NCI-H1048 (cell line): ENCODE data around the gene LCMT1.

ENCODE experiments used
- DNase-seq: peaks from one replicate; lab custom pipeline; 2025; lab: John Stamatoyannopoulos, UW

The LCMT1 gene

DNA sequence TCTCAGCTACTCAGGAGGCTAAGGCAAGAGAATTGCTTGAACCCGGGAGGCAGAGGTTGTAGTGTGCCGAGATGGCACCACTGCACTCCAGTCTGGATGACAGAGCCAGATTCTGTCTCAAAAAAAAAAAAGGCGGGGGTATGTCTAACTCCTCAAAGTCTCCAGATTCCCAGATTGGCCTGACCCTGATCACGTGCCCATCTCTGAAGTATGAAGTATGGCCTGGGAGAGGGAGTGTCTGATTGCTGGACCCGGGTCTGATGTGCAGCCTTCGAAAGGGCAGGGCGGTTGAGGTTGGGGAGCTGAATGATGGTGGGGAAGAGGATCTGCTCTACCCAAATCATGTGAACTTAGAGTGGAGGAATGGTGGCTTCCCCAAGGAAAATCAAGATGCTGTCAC, 87.9 kb downstream of the LCMT1 start:
- DNase-seq = no peak

DNA sequence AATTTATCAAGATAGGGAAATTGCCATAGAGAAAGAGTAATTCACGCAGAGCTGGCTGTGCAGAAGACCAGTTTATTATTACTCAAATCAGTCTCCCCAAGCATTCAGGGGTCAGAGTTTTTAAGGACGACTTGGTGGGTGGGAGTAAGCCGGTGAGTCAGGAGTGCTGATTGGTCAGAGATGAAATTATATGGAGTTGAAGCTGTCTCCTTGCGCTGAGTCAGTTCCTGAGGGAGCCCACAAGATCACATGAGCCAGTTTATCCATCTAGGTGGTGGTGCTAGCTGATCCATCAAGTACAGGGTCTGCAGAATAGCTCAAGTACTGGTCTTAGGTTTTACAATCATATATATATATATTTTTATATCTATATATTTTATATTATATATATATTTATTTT, 99.2 kb downstream of the LCMT1 start:
- DNase-seq = no peak

DNA sequence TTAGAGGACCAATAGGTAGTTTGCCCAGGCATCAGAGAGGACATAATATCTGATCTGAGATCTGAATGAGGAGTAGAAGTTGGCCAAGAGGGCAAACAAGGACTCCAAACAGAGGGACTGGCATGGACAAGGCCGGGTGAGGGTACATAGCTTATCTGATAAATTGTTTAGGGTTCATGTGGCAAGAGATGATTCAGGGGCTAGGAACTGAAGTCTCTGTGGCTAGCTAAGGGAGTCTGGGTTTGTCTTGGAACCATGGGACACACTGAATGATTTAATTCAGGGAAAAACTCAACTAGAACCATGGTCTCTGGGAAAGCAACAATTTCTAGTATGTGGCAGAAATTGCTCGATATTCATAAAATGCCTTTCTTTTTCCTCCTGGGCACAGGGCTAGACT, 101.1 kb downstream of the LCMT1 start:
- no peak for DNase-seq

DNA sequence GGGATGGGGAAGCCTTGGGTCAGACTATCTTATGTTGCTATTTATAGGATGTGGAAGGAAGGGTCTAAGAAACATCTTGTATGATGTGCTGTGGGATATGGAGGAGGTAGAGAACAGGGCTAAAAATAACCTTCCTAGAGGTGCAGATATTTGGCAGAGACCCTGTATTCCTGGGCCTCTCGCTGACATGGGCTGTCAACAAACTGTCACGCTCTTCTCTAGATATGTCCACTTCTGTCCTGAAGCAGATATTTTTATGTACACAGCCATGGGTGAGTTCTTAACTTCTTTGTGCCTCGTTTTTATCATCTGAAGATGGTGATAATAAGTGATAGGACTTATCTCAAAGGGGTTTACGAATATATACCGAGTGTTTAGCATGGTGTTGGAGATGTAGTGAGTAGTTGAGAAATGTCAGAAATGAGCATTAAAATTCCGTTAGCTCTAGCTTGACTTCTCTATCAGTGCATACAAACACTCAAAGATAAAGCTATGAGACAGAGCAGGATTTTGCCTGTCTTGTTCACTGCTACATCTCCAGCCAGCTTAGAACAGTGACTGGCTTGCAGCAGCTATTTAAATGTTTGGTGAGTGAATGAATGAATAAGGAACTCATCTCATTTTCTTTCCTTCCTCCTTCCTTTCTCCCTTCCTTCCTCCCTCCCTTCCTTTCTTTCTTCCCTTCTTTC, 102.3 kb downstream of the LCMT1 start:
- DNase-seq = no peak

DNA sequence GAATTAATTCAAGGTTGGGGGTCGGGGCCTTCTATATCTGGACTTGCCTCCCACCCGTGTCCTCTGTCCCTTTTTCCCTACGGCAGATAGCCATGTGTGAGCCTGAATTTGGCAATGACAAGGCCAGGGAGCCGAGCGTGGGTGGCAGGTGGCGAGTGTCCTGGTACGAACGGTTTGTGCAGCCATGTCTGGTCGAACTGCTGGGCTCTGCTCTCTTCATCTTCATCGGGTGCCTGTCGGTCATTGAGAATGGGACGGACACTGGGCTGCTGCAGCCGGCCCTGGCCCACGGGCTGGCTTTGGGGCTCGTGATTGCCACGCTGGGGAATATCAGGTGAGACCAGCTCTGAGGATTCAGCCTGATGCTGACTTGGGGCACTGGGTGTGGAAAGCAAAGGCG, 105.6 kb downstream of the LCMT1 start:
- no peak for DNase-seq

DNA sequence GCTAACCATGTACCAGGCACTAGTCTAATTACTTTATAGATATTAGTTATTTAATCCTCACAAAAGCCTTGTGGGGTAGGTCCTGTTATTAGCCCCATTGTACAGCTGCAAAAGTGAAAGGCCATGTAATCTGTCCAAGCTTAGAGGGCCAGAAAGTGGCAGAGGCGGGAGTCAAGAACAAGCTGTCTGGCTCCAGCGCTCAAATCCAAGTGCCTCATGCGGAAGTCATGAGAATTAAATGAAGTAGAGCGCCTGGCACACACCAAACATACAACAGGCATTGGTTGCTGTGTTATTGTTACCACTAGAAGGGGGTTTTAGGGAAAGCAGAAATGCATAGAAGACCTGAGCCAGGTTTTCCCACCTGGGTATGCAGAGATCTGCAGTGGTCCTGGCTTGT, 106.4 kb downstream of the LCMT1 start:
- no peak for DNase-seq

DNA sequence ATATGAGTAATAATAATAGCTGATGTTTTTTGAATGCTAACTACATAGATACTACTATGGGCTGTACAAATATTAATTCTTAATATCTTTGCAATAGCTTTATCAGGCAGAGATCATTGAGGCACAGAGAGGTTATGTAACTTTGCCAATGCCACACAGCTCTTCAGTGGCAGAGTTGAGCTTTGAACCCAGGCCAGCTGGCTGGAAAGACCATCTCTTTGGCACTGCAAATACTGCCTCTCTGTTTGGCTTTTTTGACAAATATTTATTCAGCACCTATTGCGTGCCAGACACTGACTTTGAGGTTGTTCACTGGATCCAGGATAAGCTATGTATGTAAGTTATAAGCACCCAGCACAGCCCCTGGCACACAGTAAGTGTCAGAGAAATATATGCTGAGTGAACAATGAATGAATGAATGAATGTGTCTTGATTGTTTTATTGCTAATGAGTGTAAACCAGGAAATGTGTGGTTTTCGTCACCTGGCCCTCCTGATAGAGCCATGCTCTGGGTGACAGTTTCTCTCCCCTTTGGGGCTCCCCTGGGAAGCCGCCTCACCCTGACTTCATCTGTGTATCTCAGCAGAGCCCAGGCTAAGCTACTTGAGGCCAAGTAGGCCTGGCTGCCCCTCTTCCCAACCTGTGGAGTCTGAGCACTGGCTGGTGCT, 107.7 kb downstream of the LCMT1 start:
- DNase-seq = no peak

DNA sequence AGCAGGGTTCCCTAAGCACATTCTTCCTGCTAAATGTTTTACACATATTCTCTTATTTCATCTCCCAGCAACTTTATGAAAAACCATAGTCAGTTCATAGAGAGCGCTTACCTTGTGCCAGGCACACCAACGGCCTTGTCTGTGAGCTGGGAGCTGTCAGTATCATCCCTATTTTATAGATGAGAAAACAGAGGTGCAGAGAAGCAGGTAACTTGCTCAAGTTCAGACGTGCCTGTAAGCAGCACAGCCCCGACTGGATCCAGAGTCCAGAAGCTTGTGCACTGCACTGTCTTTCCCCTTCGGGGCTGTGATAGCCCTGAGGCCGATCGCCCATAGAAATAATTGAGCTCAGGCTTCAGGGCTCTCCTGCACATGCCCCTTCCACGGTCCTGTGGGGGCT, 111.4 kb downstream of the LCMT1 start:
- DNase-seq = no peak

DNA sequence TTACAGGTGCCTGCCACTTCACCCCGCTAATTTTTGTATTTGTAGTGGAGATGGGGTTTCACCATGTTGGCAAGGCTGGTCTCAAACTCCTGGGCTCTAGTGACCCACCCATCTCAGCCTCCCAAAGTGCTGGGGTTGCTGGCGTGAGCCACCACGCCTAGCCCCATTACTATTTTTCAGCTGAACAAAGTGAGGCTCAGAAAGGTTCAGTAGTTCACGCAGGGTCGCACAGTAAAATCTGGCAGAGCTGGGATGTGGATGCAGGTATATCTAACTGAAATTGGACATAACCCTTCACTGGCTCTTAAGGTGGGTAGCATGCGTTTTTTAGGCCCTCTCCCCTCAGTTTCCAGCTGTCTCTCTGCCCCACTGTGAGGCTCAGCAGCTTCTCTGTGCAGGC, 112.4 kb downstream of the LCMT1 start:
- DNase-seq = no peak

DNA sequence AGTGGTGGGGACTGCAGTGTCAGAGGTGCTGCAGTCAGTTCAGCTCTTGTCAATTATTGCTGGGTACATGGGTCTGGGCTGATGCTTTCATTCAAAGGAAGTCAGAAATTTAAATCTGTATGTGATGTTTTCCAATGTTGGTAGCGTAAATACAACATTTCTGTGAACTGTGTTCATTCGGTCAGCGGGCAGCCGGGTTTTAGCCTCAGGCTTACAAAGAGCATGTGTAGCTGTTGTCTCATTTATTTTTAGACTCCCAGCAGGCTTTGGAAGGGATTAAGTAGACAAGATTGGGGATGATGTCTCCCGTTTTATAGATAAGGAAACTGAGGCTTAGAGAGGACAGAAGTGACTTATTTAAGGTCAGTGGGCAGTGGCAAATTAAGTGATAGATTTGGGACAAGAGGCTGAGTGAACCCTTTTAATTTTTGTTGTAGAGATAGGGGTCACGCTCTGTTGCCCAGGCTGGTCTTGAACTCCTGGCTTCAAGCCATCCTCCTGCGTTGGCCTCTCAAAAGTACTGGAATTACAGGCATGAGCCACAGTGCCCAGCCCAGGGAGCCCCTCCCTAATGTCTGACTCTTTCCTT, 113.3 kb downstream of the LCMT1 start:
- no peak for DNase-seq
